ENCODE measurements around the gene STX1B.

- TF ChIP-seq CTCF (IDR thresholded peaks at IDR 0.05) (no peak), EP300 (IDR thresholded peaks at IDR 0.05) (no peak), POLR2A (IDR thresholded peaks at IDR 0.05) (no peak)
Measured at GRCh38 chr16:30965436-30965835, 45.0 kb downstream of the STX1B start.

Data from tibial nerve (tissue), 4 donors.